Measurements from ENCODE around the gene ABHD16A. TPM values are rescaled to one million over a fixed set of nuclear protein-coding genes. Genes with fewer than 3 reads are reported as not detected.

Gene ABHD16A
- polyA plus RNA-seq, 3 donors, result 52.4 to 70.9 (median 61.6) TPM

- DNase-seq (ENCODE audit: extremely low read depth in 1 of 11, low read depth in 9 of 11, low spot score in 4 of 11), result no peak
Observed at GRCh38 chr6:31676904-31677303, 26.2 kb downstream of the ABHD16A start.

- DNase-seq (ENCODE audit: extremely low read depth in 1 of 11, low read depth in 9 of 11, low spot score in 4 of 11), result no peak
Observed at GRCh38 chr6:31676322-31676903, 26.7 kb downstream of the ABHD16A start.

GRCh38 chr6:31669676-31670075, 33.4 kb downstream of the ABHD16A start, which contains the start of gene LY6G5B:
LY6G5B (plus strand) TSS chr6:31669976; CDS start chr6:31670951, 975 bp downstream.
- DNase-seq (ENCODE audit: extremely low read depth in 1 of 11, low read depth in 9 of 11, low spot score in 4 of 11), result no peak

GRCh38 chr6:31666337-31666965, 36.7 kb downstream of the ABHD16A start:
- no peak for DNase-seq (ENCODE audit: extremely low read depth in 1 of 11, low read depth in 9 of 11, low spot score in 4 of 11)

- peak; percentile 90 to 98 (median 95) for DNase-seq (ENCODE audit: extremely low read depth in 1 of 11, low read depth in 9 of 11, low spot score in 4 of 11)
Observed at GRCh38 chr6:31665501-31666336, 37.4 kb downstream of the ABHD16A start, which contains the start of gene CSNK2B. CSNK2B (plus strand) TSS chr6:31666080; CDS start chr6:31666832, 752 bp downstream.

GRCh38 chr6:31664790-31665500, 38.2 kb downstream of the ABHD16A start, which contains the start of gene GPANK1:
GPANK1 (minus strand) TSS chr6:31664997; CDS start chr6:31664478, 519 bp downstream.
- DNase-seq (ENCODE audit: extremely low read depth in 1 of 11, low read depth in 9 of 11, low spot score in 4 of 11), result peak; percentile 82 to 96 (median 91)

GRCh38 chr6:31663961-31664789, 38.9 kb downstream of the ABHD16A start:
- no peak for DNase-seq (ENCODE audit: extremely low read depth in 1 of 11, low read depth in 9 of 11, low spot score in 4 of 11)

GRCh38 chr6:31663126-31663960, 39.8 kb downstream of the ABHD16A start:
- DNase-seq (ENCODE audit: extremely low read depth in 1 of 11, low read depth in 9 of 11, low spot score in 4 of 11), result no peak

GRCh38 chr6:31662124-31662723, 40.9 kb downstream of the ABHD16A start:
- no peak for DNase-seq (ENCODE audit: extremely low read depth in 1 of 11, low read depth in 9 of 11, low spot score in 4 of 11)

- no peak for DNase-seq (ENCODE audit: extremely low read depth in 1 of 11, low read depth in 9 of 11, low spot score in 4 of 11)
Observed at GRCh38 chr6:31661262-31662123, 41.6 kb downstream of the ABHD16A start.

GRCh38 chr6:31660381-31661261, 42.5 kb downstream of the ABHD16A start, which contains the start of gene C6orf47:
C6orf47 (minus strand) TSS chr6:31660778; CDS start chr6:31659947, 831 bp downstream.
- peak in 9 of 11 donors; percentile 66 to 82 (median 78) for DNase-seq (ENCODE audit: extremely low read depth in 1 of 11, low read depth in 9 of 11, low spot score in 4 of 11)

- DNase-seq (ENCODE audit: extremely low read depth in 1 of 11, low read depth in 9 of 11, low spot score in 4 of 11), result no peak
Observed at GRCh38 chr6:31659649-31660380, 43.3 kb downstream of the ABHD16A start.

- no peak for DNase-seq (ENCODE audit: extremely low read depth in 1 of 11, low read depth in 9 of 11, low spot score in 4 of 11)
Observed at GRCh38 chr6:31658983-31659648, 44.0 kb downstream of the ABHD16A start.

GRCh38 chr6:31658158-31658688, 44.9 kb downstream of the ABHD16A start:
- no peak for DNase-seq (ENCODE audit: extremely low read depth in 1 of 11, low read depth in 9 of 11, low spot score in 4 of 11)

Data from renal cortex interstitium (tissue), 11 donors.